GDM1 (cell line): ENCODE measurements around the gene RAPGEF1.
"Not testable (repeated sequence)": the region's sequence is repeated elsewhere in the genome, so short reads cannot be mapped to it uniquely, and the experiment has no call there.

ENCODE experiments used
- DNase-seq: peaks from one replicate; lab custom pipeline; 2025; lab: John Stamatoyannopoulos, UW

The RAPGEF1 gene

DNA sequence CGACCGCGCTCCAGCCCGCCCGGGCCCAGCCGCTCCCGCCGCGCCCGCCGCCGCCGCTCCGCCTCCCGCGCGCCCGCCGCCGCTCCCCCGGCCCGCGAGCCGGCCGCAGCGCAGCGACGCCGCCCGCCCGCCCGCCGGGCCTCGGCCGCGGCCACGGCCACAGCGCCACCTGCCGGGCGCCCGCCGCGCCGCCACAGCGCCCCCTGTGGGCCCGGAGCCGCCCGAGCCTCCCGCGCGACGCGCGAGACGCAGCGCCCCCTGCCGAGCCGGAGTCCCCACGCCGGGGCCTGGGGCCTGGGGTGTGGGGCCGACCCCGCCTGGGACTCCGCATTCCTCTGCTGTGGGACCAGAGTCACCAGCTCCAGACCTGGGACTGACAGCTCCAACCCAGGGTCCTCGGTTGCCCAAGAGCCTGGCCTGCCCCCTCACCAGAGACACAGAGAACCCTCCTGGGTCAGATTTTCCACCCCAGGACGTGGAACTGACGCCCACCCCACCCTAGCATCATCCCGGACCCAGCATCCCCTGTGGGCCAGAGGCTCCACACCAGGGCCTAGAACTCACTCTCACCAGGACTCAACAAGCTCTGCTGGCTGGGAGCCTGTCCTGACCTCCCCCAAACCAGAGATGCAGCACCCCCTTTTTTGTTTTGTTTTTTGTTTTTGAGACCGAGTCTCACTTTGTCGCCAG is at the start of gene RAPGEF1:
Gene RAPGEF1, minus strand, starts transcription at position 118 of the 690 bp plus-strand sequence. CDS start 246 bp downstream, outside the sequence.
- peak; percentile 59 for DNase-seq

GRCh38 chr9:131788851-131789250 is 49.0 kb upstream of the RAPGEF1 start:
- no peak for DNase-seq

DNA sequence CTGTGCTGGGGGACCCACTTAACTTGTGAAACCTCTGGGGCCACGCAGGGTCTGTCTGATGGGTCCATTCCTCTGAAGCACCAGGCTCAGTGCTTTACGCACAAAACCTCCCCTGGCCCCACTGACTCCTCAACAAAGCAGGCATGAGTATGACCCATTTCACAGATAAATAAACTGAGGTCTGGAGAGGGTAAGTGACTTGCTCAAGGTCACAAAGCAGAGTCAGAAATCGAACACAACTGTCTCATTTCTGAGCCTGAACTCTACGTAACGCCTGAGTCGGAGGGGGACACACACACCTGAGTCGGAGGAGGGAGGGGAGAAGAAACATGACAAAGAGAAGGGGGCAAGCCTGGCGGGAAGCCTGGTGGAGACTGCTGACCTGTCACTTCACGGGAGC is 48.0 kb upstream of the RAPGEF1 start:
- DNase-seq, result no peak

- DNase-seq, result no peak
Measured at GRCh38 chr9:131784748-131785501, 45.0 kb upstream of the RAPGEF1 start.

- DNase-seq, result no peak
Measured at GRCh38 chr9:131781069-131781468, 41.2 kb upstream of the RAPGEF1 start.

GRCh38 chr9:131776473-131776872 is 36.6 kb upstream of the RAPGEF1 start:
- DNase-seq, result no peak

GRCh38 chr9:131776036-131776435 is 36.2 kb upstream of the RAPGEF1 start:
- DNase-seq, result no peak

GRCh38 chr9:131774636-131775035 is 34.8 kb upstream of the RAPGEF1 start:
- DNase-seq, result no peak

DNA sequence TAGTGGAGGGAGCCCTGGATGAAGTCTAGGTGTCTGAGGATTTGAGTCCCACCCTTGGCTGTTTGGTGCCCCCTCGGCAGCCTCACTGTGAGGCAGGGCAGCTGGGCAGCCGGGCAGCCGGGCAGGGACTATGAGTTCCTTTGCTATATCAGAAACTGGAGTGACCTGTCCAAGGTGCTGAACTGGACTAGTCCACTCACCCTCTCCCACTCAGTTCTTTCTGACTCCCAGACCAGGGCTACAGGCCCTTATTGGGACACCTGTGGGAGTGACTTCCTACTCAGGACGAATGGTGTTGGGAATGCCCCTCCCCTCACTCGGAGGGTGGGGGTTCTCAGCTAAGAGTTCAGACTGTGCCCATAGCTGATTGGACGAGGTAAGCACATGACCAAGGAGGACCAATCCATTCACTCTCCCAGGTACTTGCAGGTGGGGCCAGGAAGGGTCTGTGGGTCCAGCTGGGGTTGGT is 34.1 kb upstream of the RAPGEF1 start:
- no peak for DNase-seq

GRCh38 chr9:131772940-131773339 is 33.1 kb upstream of the RAPGEF1 start:
- no peak for DNase-seq

DNA sequence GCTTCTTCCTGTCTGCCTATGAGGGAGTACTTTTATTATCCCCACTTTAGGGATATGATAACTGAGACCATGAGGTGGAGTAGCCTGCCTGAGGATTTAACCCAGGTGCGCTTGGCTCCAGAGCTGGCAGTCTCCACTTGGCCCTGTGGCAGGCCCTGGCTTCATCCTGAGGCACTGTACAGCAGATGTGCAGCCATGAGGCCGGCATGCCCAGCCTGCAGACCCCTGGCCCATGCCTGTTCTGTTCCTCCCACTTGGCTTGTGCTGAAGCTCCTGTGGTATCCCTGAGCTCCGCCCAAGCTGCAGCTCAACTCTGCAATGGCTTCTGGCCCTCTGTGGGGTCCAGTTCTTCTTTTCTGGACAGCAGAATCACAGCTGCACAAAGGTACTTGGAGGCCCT is 31.8 kb upstream of the RAPGEF1 start:
- DNase-seq, result no peak

DNA sequence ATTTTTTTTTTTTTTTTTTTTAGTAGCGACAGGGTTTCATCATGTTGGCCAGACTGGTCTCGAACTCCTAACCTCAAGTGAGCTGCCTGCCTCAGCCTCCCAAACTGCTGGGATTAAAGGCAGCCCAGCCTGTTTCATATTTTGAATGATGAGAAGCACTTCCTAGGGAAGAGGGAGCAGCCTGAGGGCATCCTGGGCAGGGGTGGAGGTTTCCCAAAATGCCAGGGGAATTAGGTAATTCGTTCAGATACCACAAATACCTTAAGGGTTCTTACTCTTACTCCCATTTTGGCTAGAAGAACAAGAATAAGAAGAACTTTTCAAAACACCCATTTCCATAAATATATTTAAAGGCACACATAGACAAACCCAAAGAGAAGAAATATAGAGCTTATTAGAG is 29.5 kb upstream of the RAPGEF1 start:
- no peak for DNase-seq

DNA sequence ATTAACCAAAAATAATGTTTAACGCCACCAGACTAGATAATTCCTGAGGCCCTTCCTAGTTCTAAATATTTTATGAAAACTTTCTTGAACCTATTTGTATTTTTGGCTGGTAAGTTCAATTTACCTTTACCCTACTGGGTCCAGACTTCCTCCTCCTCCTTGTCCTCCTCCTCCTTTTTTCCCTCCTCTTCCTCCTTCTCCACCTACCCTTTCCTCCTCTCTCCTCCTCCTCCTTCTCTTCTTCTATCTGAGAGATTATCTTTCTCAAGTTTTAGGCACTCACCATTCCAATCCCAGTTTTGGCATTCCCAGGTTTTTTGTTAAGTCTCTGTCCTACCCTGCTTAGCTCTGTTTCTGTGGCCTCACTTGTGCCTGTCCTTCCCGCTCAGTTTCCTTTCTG is 24.7 kb upstream of the RAPGEF1 start:
- DNase-seq, result no peak

DNA sequence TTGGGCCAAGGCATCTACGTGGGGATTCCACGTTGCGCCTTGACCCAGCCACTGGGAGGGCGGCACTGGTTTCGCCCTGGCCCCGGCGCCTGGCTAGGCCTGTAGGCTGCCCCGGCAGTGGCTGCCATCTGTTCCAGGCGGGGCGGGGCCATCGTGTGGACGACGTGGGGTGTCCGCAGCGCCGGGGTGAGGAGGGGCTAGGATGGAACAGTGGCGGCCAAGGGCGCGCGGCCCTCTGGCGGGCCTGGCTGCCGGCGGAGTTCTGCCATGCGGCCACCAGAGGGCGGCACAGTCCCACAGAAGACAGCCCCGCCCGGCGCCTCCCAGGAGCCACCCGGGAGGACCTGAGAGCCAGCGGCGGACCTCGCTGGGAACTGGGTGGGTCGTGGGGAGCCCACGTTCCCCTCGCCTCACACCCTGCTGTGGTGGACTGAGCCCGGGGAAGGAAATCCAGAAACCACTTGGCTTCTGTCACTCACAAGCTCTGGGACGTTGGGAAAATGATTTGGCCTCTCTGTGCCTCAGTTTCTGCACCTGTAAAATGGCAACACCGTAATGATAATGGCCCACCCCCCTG is 22.6 kb upstream of the RAPGEF1 start:
- peak; percentile 51 for DNase-seq

DNA sequence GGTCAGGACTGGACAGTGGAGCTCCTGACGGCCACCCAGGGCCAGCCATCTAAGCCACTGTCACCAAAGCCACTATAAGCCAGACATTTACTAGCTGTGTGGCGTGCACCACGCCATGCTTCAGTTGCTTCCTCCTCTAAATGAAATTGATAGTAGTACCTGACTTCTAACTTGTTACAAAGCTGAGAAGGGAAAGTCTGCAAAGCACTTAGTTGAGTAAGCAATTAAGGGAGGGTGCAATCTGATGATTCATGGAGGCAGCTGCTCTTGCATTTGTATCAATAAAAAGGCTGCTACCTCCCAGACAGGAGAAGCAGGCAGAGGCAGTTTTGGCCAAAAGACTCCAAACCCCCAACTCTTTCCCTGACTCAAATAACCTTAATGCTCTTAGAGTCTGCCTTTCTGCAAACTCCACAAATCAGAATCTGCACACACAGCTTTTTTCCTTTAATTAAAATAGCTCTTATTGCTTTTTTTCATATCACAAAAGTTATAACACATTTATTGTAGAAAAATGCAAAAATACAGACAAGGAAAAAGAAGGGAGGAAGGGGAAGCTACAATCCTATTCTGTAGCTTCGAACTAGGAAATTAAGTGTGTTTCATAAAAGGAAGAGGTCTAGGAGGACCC is 19.3 kb upstream of the RAPGEF1 start:
- no peak for DNase-seq

- no peak for DNase-seq
Measured at GRCh38 chr9:131757549-131757948, 17.7 kb upstream of the RAPGEF1 start.

DNA sequence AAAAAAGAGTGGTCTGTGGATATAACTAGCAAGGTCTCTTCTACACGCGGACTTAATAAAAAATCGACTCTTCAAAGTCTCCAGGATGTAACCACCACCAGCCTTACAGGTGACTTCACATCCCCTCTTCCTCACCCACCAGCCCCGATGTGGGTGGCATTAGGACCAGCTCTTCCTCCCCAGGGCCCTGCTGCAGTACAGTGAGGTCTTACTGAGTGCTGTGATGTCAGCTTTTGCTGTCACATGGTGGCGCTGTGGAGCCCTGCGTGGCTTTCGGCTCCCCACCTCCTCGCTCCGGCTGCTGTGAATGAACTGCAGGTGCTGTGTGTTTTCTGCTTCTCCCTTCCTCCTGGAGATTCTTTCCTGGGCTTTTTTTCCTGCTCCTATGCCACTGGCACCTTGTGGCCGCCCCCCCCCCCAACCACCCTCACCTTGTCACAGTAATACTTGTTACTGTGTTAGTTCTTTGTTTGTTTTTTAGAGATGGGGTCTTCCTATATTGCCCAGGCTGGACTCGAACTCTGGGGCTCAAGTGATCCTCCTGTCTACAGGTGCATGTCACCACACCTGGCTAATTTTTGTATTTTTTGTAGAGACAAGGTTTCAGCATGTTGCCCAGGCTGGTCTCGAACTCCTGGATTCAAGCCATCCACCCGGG is 15.8 kb upstream of the RAPGEF1 start:
- peak; percentile 81 for DNase-seq

DNA sequence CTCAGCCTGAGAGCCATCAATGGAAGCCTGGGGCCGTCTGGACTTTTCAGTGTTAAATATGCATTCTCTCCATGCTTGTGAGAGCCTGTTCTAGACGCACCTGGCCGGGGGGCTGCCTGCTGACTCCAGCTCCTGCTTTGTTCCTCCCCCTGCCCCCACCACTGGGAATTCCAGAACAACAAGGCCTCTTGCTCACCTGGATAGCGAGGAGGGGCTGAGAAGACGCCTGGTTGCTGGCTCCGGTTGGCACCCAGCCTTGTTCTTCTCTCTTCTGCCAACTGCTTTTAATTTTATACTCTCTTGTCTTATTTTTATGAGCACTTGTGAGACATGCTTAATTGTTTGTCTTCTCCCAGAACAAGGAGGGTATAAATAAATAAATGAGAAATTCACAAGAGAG is 15.0 kb upstream of the RAPGEF1 start:
- DNase-seq, result no peak

- DNase-seq, result not testable (repeated sequence)
Measured at GRCh38 chr9:131753751-131754150, 13.9 kb upstream of the RAPGEF1 start.

GRCh38 chr9:131752231-131752884 is 12.5 kb upstream of the RAPGEF1 start:
- DNase-seq, result no peak

- no peak for DNase-seq
Measured at GRCh38 chr9:131748411-131748955, 8.6 kb upstream of the RAPGEF1 start.
